Esophagus squamous epithelium (tissue), 4 donors: Measurements from ENCODE around the gene MRPS34.

Experiments used
- CTCF ChIP-seq, 6 experiments: fragments of 450-650 bp in 4 of 6; fragments of 200-600 bp in 2 of 6; sonication (generic) in 2 of 6; IDR thresholded peaks; one replicate each; pipeline ENCODE4 v1.5.1; 2016 to 2019; ENCODE audit warnings: antibody characterized with exemption in 6 of 6, mild to moderate bottlenecking in 4 of 6, moderate library complexity in 4 of 6
- POLR2A ChIP-seq, 4 donors: fragments of 450-650 bp; IDR thresholded peaks; one replicate each; pipeline ENCODE4 v1.6.1; 2017; ENCODE audit warnings: antibody characterized with exemption in 4 of 4, mild to moderate bottlenecking in 4 of 4, moderate library complexity in 3 of 4

GRCh38 chr16:1751946-1752345 lies 21.0 kb downstream of the MRPS34 start:
- no peak for TF ChIP-seq CTCF (IDR thresholded peaks at IDR 0.05)
- TF ChIP-seq POLR2A (IDR thresholded peaks at IDR 0.05) = no peak
